Karpas-422 (cell line): ENCODE results near the gene CXXC5. TPM values are rescaled to one million over a fixed set of nuclear protein-coding genes. Genes with fewer than 3 reads are reported as not detected.
"Not testable (repeated sequence)": the region's sequence is repeated elsewhere in the genome, so short reads cannot be mapped to it uniquely, and the experiment has no call there.

Source experiments
- DNase-seq: peaks from one replicate; pipeline ENCODE4 v3.0.0-alpha.2; 2015
- H2AFZ ChIP-seq: fragments of 200-600 bp; sonication (generic); 2 replicates; pipeline ENCODE4 v1.6.1; 2014; ENCODE audit warnings: antibody characterized with exemption, low read length, mixed read lengths
- H3K27ac ChIP-seq: fragments of 200-600 bp; sonication (generic); 2 replicates; pipeline ENCODE4 v1.5.1; 2014; ENCODE audit warnings: mild to moderate bottlenecking, low read length, moderate library complexity
- H3K27me3 ChIP-seq: fragments of 200-600 bp; sonication (generic); 2 replicates; pipeline ENCODE4 v1.6.1; 2014; ENCODE audit warnings: low read length, mixed read lengths
- H3K36me3 ChIP-seq: fragments of 200-600 bp; sonication (generic); 2 replicates; pipeline ENCODE4 v1.6.1; 2014; ENCODE audit warnings: low read length, mixed read lengths; ENCODE audit not compliant: insufficient read depth
- H3K4me1 ChIP-seq: fragments of 200-600 bp; sonication (generic); 2 replicates; pipeline ENCODE4 v1.6.1; 2014; ENCODE audit warnings: mild to moderate bottlenecking, low read length, mixed read lengths
- H3K4me2 ChIP-seq: fragments of 200-600 bp; sonication (generic); 2 replicates; pipeline ENCODE4 v1.6.1; 2014; ENCODE audit warnings: low read length, low read depth, mild to moderate bottlenecking; ENCODE audit not compliant: poor library complexity, severe bottlenecking
- H3K4me3 ChIP-seq: fragments of 200-600 bp; sonication (generic); 2 replicates; pipeline ENCODE4 v1.5.1; 2014; ENCODE audit warnings: mild to moderate bottlenecking, antibody characterized with exemption, low read length, mixed read lengths
- H3K79me2 ChIP-seq: fragments of 200-600 bp; sonication (generic); 2 replicates; pipeline ENCODE4 v1.6.1; 2014; ENCODE audit warnings: mild to moderate bottlenecking, low read length, mixed read lengths
- H3K9ac ChIP-seq: fragments of 200-600 bp; sonication (generic); 2 replicates; pipeline ENCODE4 v1.6.0; 2014; ENCODE audit warnings: low read length
- H3K9me2 ChIP-seq: fragments of 200-600 bp; sonication (generic), shearing (Covaris generic); replicated peaks from 2 replicates; pipeline ENCODE4 v1.6.0; 2014; ENCODE audit warnings: mild to moderate bottlenecking, low read length, moderate library complexity; ENCODE audit not compliant: insufficient read depth
- H3K9me3 ChIP-seq: fragments of 300-700, 200-600 bp; sonication (generic); 2 replicates; pipeline ENCODE4 v1.6.1; 2014; ENCODE audit warnings: low read length, mixed read lengths
- H4K20me1 ChIP-seq: fragments of 200-600 bp; sonication (generic); 2 replicates; pipeline ENCODE4 v1.6.1; 2014; ENCODE audit warnings: mild to moderate bottlenecking, antibody characterized with exemption, low read length, low read depth; ENCODE audit not compliant: insufficient read depth
- total RNA-seq: library from RNA; depleted of rRNA; stranded (reverse); fragments of >200 nt; shearing (Covaris generic); gene quantifications from 2 replicates; pipeline ENCODE4 v1.2.3, GENCODE V29; 2014; ENCODE audit warnings: low replicate concordance

The CXXC5 gene
- total RNA-seq, 1 experiment from 2014 or later: 2.9 TPM

DNA sequence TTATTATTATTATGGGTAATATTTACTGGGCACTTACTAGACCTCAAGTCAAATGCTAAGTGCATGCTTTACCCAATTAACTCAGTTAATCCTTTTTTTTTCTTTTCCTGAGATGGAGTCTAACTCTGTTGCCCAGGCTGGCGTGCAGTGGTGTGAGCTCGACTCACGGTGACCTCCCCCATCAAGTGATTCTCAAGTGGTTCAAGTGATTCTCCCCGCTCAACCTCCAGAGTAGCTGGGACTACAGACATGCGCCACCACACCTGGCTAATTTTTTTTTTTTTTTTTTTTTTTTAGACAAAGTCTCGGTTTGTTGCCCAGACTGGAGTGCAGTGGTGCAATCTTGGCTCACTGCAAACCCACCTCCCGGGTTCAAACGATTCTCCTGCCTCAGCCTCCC is 69.1 kb downstream of the CXXC5 start:
- no peak overlapping the region for H3K27ac ChIP-seq
- no peaks in the 10 kb centered on the region for H3K36me3 ChIP-seq
- no peaks in the 10 kb centered on the region for H3K9me2 ChIP-seq
- no peaks in the 10 kb centered on the region for H3K27me3 ChIP-seq
- no peaks in the 10 kb centered on the region for H3K79me2 ChIP-seq
- no peaks in the 10 kb centered on the region for H4K20me1 ChIP-seq
- no peak overlapping the region for H3K9ac ChIP-seq
- H2AFZ ChIP-seq: no peak overlapping the region
- H3K4me3 ChIP-seq: no peak overlapping the region
- H3K4me2 ChIP-seq: no peak overlapping the region
- no peak for DNase-seq
- no peaks in the 10 kb centered on the region for H3K4me1 ChIP-seq
- no peaks in the 10 kb centered on the region for H3K9me3 ChIP-seq

DNA sequence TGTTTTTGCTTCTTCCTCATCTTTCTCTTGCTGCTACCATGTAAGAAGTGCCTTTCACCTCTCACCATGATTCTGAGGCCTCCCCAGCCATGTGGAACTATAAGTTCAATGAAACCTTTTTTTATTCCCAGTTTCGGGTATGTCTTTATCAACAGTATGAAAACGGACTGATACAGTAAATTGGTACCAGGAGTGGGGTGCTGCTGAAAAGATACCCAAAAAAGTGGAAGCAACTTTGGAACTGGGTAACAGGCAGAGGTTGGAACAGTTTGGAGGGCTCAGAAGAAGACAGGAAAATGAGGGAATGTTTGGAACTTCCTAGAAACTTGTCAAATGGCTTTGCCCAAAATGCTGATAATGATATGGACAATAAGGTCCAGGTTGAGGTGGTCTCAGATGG is 70.3 kb downstream of the CXXC5 start:
- not testable (repeated sequence) for DNase-seq, H3K4me2 ChIP-seq, H3K9ac ChIP-seq, H3K4me1 ChIP-seq, H3K9me3 ChIP-seq, H3K27ac ChIP-seq, H3K4me3 ChIP-seq, H4K20me1 ChIP-seq, H2AFZ ChIP-seq, H3K9me2 ChIP-seq, H3K36me3 ChIP-seq, H3K79me2 ChIP-seq, H3K27me3 ChIP-seq

DNA sequence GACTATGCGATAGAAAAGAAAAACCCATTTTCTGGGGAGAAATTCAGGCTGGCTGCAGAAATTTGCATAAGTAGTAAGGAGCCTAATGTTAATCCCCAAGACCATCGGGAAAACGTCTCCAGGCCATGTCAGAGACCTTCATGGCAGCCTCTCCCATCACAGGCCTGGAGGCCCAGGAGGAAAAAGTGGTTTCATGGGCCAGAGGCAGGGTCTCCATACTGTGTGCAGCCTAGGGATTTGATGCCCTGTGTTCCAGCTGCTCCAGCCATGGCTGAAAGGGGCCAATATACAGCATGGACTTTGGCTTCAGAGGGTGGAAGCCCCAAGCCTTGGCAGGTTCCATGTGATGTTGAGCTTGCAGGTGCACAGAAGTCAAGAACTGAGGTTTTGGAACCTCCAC is 71.8 kb downstream of the CXXC5 start:
- H3K9me3 ChIP-seq, H3K9ac ChIP-seq, H3K4me1 ChIP-seq, H3K36me3 ChIP-seq, H3K79me2 ChIP-seq, H3K4me3 ChIP-seq, H4K20me1 ChIP-seq, H2AFZ ChIP-seq, H3K27ac ChIP-seq, H3K27me3 ChIP-seq, H3K4me2 ChIP-seq, H3K9me2 ChIP-seq, DNase-seq: not testable (repeated sequence)

DNA sequence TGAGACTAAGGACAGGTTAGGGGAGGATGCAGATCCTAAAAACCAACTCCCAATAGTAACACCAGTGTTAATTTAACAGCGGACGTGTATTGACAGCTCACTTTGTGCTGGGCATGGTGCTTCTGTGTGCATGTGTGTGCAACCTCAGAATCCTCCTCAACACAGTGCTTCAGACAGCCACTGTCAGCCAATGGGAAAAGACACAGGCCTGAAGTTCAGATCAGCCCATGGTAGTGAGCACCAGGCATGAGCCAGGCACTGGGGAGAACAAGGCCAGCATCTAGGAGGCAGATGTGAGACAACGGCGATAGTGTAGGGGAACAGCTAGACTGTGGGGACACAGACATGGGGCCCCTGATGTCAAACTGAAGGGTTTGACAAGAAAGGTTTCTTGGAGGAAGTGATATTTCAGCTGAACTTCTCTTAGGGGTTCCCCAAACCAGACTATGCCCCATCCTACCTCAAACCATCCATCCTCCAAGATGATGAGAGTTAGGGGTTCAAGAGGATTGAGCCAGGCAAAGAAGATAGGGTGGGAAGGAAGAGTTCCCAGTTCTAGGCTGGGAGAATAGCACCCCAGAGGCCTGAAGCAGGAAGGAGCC is 75.9 kb downstream of the CXXC5 start:
- Histone ChIP-seq H4K20me1 (no peaks in the 10 kb centered on the region), H3K4me1 (no peaks in the 10 kb centered on the region), H3K9me3 (no peaks in the 10 kb centered on the region), H3K9me2 (no peaks in the 10 kb centered on the region), H3K36me3 (no peaks in the 10 kb centered on the region), H3K4me2 (no peak overlapping the region), H2AFZ (no peak overlapping the region), H3K4me3 (no peak overlapping the region), H3K27me3 (no peaks in the 10 kb centered on the region), H3K9ac (no peak overlapping the region), H3K79me2 (no peaks in the 10 kb centered on the region), H3K27ac (no peak overlapping the region)
- DNase-seq: no peak

DNA sequence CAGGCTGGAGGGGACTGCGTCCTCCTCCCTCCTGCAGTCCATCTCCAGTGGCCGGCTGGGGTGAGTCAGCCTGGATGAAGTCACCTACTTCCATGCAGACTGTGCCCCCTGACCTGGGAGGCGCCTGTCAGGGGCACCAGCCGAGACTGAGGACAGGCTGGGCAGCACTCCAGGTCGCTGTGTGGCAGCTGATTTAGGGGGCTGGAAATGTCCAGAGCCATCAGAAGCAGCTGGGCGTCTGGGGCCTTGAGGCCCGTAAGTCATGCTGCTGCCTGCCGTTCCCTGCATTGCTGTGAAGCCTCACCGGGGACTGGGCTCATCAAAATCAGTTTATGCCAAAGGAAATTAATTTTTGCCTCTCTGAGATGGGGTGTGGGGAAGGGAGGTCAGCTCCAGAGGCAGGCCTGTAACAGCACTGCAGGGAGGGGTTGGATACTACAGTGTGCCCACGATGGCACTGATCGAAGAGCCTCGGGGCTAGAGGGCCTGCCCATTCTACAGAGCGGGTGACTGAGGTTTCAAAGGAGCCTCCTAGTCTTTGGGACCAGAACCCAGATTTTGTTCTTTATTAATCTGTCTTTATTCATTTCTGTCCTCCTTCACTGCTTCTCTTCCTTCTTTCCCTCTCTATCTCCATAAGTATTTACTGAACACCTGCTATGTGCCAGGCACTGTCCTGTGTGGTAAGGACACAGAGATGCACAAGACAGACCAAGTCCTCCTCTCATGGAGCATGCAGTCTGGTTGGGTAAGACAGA is 77.1 kb downstream of the CXXC5 start:
- Histone ChIP-seq H2AFZ (no peak overlapping the region), H3K79me2 (no peaks in the 10 kb centered on the region), H3K4me3 (no peak overlapping the region), H3K9me3 (no peaks in the 10 kb centered on the region), H3K9ac (no peak overlapping the region), H4K20me1 (no peaks in the 10 kb centered on the region), H3K27ac (no peak overlapping the region), H3K4me2 (no peak overlapping the region), H3K36me3 (no peaks in the 10 kb centered on the region), H3K27me3 (no peaks in the 10 kb centered on the region), H3K4me1 (no peaks in the 10 kb centered on the region), H3K9me2 (no peaks in the 10 kb centered on the region)
- DNase-seq: no peak

DNA sequence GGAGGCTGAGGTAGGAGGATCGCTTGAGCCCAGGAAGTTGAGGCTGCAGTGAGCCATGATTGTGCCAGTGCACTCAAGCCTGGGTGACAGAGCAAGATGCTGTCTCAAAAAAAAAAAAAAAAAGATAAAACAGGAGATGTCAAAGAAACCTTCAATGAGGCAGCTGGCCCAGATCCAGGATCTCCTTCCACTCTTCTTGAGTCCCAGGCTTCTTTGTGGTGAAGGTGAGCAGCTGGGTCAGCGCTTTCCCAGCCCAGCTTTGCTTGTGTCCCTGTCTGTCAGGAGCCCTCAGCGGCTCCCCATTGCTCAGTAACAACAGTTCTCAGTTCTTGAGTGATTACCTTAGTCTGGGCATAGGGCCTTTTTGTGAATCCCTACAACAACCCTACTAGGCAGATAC is 78.1 kb downstream of the CXXC5 start:
- no peaks in the 10 kb centered on the region for H3K9me2 ChIP-seq
- no peak overlapping the region for H3K27ac ChIP-seq
- H3K36me3 ChIP-seq: no peaks in the 10 kb centered on the region
- H3K9me3 ChIP-seq: no peaks in the 10 kb centered on the region
- H3K27me3 ChIP-seq: no peaks in the 10 kb centered on the region
- H2AFZ ChIP-seq: no peak overlapping the region
- no peaks in the 10 kb centered on the region for H3K4me1 ChIP-seq
- H4K20me1 ChIP-seq: no peaks in the 10 kb centered on the region
- no peak overlapping the region for H3K4me2 ChIP-seq
- H3K9ac ChIP-seq: no peak overlapping the region
- DNase-seq: no peak
- H3K79me2 ChIP-seq: no peaks in the 10 kb centered on the region
- H3K4me3 ChIP-seq: no peak overlapping the region

DNA sequence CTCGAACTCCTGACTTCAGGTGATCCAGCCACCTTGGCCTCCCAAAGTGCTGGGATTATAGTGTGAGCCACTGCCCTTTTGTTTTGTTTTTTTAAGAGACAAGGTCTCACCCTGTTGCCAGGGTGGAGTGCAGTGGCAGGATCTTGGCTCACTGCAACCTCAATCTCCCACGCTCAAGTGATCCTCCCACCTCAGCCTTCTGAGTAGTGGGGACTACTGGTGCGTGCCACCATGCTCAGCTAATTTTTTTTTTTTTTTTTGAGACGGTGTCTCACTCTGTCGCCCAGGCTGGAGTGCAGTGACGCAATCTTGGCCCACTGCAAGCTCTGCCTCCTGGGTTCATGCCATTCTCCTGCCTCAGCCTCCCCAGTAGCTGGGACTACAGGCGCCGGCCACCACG is 79.5 kb downstream of the CXXC5 start:
- H4K20me1 ChIP-seq, DNase-seq, H3K9ac ChIP-seq, H3K4me2 ChIP-seq, H3K9me3 ChIP-seq, H2AFZ ChIP-seq, H3K4me1 ChIP-seq, H3K36me3 ChIP-seq, H3K9me2 ChIP-seq, H3K27ac ChIP-seq, H3K79me2 ChIP-seq, H3K27me3 ChIP-seq, H3K4me3 ChIP-seq: not testable (repeated sequence)

DNA sequence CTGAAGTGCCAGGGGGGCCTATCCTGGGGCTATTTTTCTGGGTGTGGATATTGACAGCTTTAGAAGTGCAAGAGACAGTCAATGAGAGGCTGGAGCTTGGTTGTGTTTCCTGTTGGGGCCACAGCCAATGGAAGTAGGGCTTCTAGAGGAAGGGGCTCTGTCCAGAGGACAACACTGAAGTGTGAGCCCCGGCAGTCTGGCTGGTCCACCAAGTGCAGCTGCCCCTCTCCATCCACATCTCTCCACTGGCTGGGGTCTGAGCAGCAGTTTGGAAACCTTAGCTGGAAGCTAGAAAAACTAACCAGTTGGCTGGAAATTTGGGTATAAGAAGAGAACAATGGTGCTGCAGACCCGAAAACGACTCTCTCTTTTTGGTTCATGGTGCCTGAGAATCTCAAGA is 83.1 kb downstream of the CXXC5 start:
- H3K9me2 ChIP-seq: no peaks in the 10 kb centered on the region
- H3K4me3 ChIP-seq: no peak overlapping the region
- no peaks in the 10 kb centered on the region for H3K4me1 ChIP-seq
- no peak overlapping the region for H3K4me2 ChIP-seq
- H2AFZ ChIP-seq: no peak overlapping the region
- H3K27me3 ChIP-seq: no peaks in the 10 kb centered on the region
- no peaks in the 10 kb centered on the region for H4K20me1 ChIP-seq
- no peak overlapping the region for H3K27ac ChIP-seq
- DNase-seq: no peak
- H3K9me3 ChIP-seq: no peaks in the 10 kb centered on the region
- H3K79me2 ChIP-seq: no peaks in the 10 kb centered on the region
- no peaks in the 10 kb centered on the region for H3K36me3 ChIP-seq
- H3K9ac ChIP-seq: no peak overlapping the region
